GM12878 (cell line): ENCODE results near the gene MSH5. TPM values are rescaled to one million over a fixed set of nuclear protein-coding genes. Genes with fewer than 3 reads are reported as not detected.

Experiments used
- ATAC-seq: fragments of 200-7000 bp; cut with Tn5 transposase; 3 replicates; pipeline ENCODE4 v1.9.1; 2020; ENCODE audit warnings: mild to moderate bottlenecking, moderate library complexity
- BruUV-seq: library from RNA; stranded (reverse); fragments of 400-500 nt; replicated peaks from 2 replicates; lab custom pipeline; 2021; lab: Mats Ljungman, UMichigan
- CTCF ChIA-PET: fragments of 300-600 bp; sonication (Branson Sonifier 250); formaldehyde crosslinking; extraction: SDS; loops from one replicate; lab custom pipeline; 2021; ENCODE audit warnings: inconsistent platforms; lab: Yijun Ruan, JAX
- POLR2A ChIA-PET: fragments of 350-600 bp; formaldehyde crosslinking; extraction: SDS; loops from one replicate; lab custom pipeline; 2021; ENCODE audit warnings: inconsistent platforms; lab: Charles Lee
- RAD21 ChIA-PET: fragments of 300-600 bp; sonication (Branson Sonifier 250); formaldehyde crosslinking; loops from one replicate; lab custom pipeline; 2023; ENCODE audit warnings: antibody characterized with exemption; ENCODE audit not compliant: unreplicated experiment; lab: Charles Lee
- SMC1A ChIA-PET: fragments of 300-600 bp; sonication (Branson Sonifier 250); formaldehyde crosslinking; loops from one replicate; lab custom pipeline; 2023; ENCODE audit not compliant: unreplicated experiment, uncharacterized antibody; lab: Charles Lee
- DNase-seq: peaks from one replicate; pipeline ENCODE4 v3.0.0-alpha.2; 2011; ENCODE audit warnings: low read depth, low spot score
- FAIRE-seq: peaks from 3 replicates; lab custom pipeline; 2011; peaks lifted over from hg19 to GRCh38; lab: Jason Lieb, UNC
- H2AFZ ChIP-seq: 2 replicates; pipeline ENCODE4 v1.6.0; 2011; ENCODE audit warnings: low read depth, low read length, control low read depth; ENCODE audit not compliant: control insufficient read depth
- H3K27ac ChIP-seq: 2 replicates; pipeline ENCODE4 v1.5.1; 2011; ENCODE audit warnings: control low read depth; ENCODE audit not compliant: control insufficient read depth, insufficient read depth
- H3K27me3 ChIP-seq, 2 experiments: replicated peaks in 1 of 2; 2 replicates each; pipeline versions ENCODE4 v1.6.0 to v1.6.1; 2011; ENCODE audit warnings: low read length in 1 of 2; ENCODE audit not compliant: control insufficient read depth in 2 of 2, insufficient read depth in 2 of 2
- H3K36me3 ChIP-seq, 2 experiments: 2 replicates each; pipeline ENCODE4 v1.5.1; 2011; ENCODE audit warnings: low read length in 1 of 2; ENCODE audit not compliant: control insufficient read depth in 2 of 2, insufficient read depth in 2 of 2
- H3K4me1 ChIP-seq: 2 replicates; pipeline ENCODE4 v1.6.1; 2011; ENCODE audit warnings: mild to moderate bottlenecking, low read length, moderate library complexity, mixed read lengths; ENCODE audit not compliant: control insufficient read depth, insufficient read depth
- H3K4me2 ChIP-seq: 2 replicates; pipeline ENCODE4 v1.6.0; 2011; ENCODE audit warnings: control low read depth; ENCODE audit not compliant: control insufficient read depth, insufficient read depth
- H3K4me3 ChIP-seq: fragments of 200-600 bp; sonication (generic); 2 replicates; pipeline ENCODE4 v1.5.1; 2016
- H3K79me2 ChIP-seq: 2 replicates; pipeline ENCODE4 v1.6.0; 2011; ENCODE audit warnings: low read length; ENCODE audit not compliant: control insufficient read depth, insufficient read depth
- H3K9ac ChIP-seq: 2 replicates; pipeline ENCODE4 v1.8.0; 2011; ENCODE audit warnings: low read length, control low read depth, mixed read lengths; ENCODE audit not compliant: control insufficient read depth, insufficient read depth
- H3K9me3 ChIP-seq: replicated peaks from 3 replicates; pipeline ENCODE4 v1.5.1; 2011; ENCODE audit warnings: mild to moderate bottlenecking, low read length; ENCODE audit not compliant: control insufficient read depth, insufficient read depth
- H4K20me1 ChIP-seq: 2 replicates; pipeline ENCODE4 v1.6.0; 2011; ENCODE audit not compliant: control insufficient read depth, insufficient read depth
- ATF3 ChIP-seq: IDR thresholded peaks from 2 replicates; pipeline ENCODE4 v1.6.1; 2011; ENCODE audit warnings: low read depth, mild to moderate bottlenecking, low read length, moderate library complexity, borderline replicate concordance; ENCODE audit errors: extremely low read depth
- E4F1 ChIP-seq: fragments of 450-650 bp; IDR thresholded peaks from 2 replicates; pipeline ENCODE4 v1.6.1; 2018; ENCODE audit warnings: borderline replicate concordance, mild to moderate bottlenecking; ENCODE audit not compliant: partially characterized antibody
- EZH2 ChIP-seq: IDR thresholded peaks from 2 replicates; pipeline ENCODE4 v1.6.1; 2012; ENCODE audit warnings: low read depth, mild to moderate bottlenecking, control low read depth, inconsistent platforms, low read length, borderline replicate concordance; ENCODE audit not compliant: control insufficient read depth
- KAT2A ChIP-seq: conservative IDR thresholded peaks from 2 replicates; pipeline ENCODE4 v1.6.1; 2011; ENCODE audit warnings: low read depth, low read length; ENCODE audit not compliant: control insufficient read depth
- NRF1 ChIP-seq: conservative IDR thresholded peaks from 2 replicates; pipeline ENCODE4 v1.6.1; 2011; ENCODE audit warnings: mild to moderate bottlenecking, low read depth, low read length, improper control_type of control experiment
- SMAD5 ChIP-seq: IDR thresholded peaks from 2 replicates; pipeline ENCODE4 v1.6.1; 2016; ENCODE audit warnings: antibody characterized with exemption, low read depth
- SMARCA5 ChIP-seq: fragments of 450-650 bp; IDR thresholded peaks from 2 replicates; pipeline ENCODE4 v1.6.1; 2017; ENCODE audit warnings: mild to moderate bottlenecking
- SREBF1 ChIP-seq: IDR thresholded peaks from 2 replicates; pipeline ENCODE4 v1.6.1; 2012; ENCODE audit warnings: mild to moderate bottlenecking, low read length
- WRNIP1 ChIP-seq: IDR thresholded peaks from 2 replicates; pipeline ENCODE4 v1.6.1; 2011; ENCODE audit warnings: low read depth, low read length, improper control_type of control experiment, borderline replicate concordance
- ZNF207 ChIP-seq: fragments of 450-650 bp; IDR thresholded peaks from 2 replicates; pipeline ENCODE4 v1.6.1; 2014; ENCODE audit warnings: antibody characterized with exemption, mild to moderate bottlenecking, borderline replicate concordance
- ZNF24 ChIP-seq: fragments of 450-650 bp; IDR thresholded peaks from 2 replicates; pipeline ENCODE4 v1.6.1; 2017; ENCODE audit warnings: antibody characterized with exemption, mild to moderate bottlenecking
- WGBS: methylation state at CpG from one replicate; pipeline ENCODE4 v1.1.6; 2016; ENCODE audit warnings: low lambda C conversion rate; ENCODE audit not compliant: insufficient replicate concordance, insufficient coverage; ENCODE audit errors: missing lambda C conversion rate; 5-methylcytosine and 5-hydroxymethylcytosine counted together
- in situ Hi-C: fragments of 300-500 bp; cut with MboI; formaldehyde crosslinking; loops from 9 replicates; pipeline ENCODE4 v1.14.3; 2018; ENCODE audit warnings: mixed read lengths
- intact Hi-C: fragments of 100-400 bp; cut with micrococcal nuclease; formaldehyde crosslinking; loops from one replicate; pipeline ENCODE4 v1.14.2; 2022; ENCODE audit not compliant: unreplicated experiment
- polyA plus RNA-seq, 11 experiments: library from polyadenylated mRNA; depleted of rRNA in 4 of 11; unstranded in 6 of 11; stranded (reverse) in 5 of 11; fragments of >200 nt; fragmentation: Nextera tagmentation in 4 of 11; fragmentation: Illumina TruSeq in 1 of 11; extraction: Ambion mirVana in 4 of 11; extraction: Trizol in 1 of 11; gene quantifications; 1 replicate in 1 of 11; 2 replicates in 10 of 11; pipeline versions ENCODE4 v1.2.1 to v1.2.3, GENCODE V29; 2011 to 2016; ENCODE audit warnings: inconsistent platforms in 2 of 11, missing spikeins in 2 of 11, low read depth in 1 of 11
- total RNA-seq, 4 experiments: library from RNA; depleted of rRNA in 3 of 4; stranded (reverse); fragments of >200 nt in 3 of 4; fragmentation: Illumina TruSeq in 1 of 4; extraction: Trizol in 1 of 4; gene quantifications; 2 replicates each; pipeline versions ENCODE4 v1.2.1 to v1.2.3, GENCODE V29; 2013 to 2021

MSH5 gene
- total and polyA plus RNA-seq, 10 of the 15 experiments (the other 5 are each of a cell fraction or from before 2014, with no cell fraction given), result 9.1 to 52.7 (median 30.0) TPM

DNA sequence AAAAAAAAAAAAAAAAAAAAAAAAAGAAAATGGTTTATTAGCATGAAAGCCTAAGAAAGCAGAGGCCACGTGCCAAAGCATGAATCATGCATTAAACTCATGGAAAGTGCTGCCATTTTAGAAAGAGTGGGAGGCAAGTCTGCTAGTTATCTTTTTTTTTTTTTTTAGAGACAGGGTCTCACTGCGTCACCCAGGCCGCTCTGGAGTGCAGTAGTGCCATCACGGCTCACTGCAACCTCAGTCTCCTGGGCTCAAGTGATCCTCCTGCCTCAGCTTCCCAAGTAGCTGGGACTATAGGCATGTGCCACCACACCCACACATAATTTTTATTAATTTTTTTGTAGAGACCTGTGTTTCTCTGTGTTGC lies 32.2 kb downstream of the MSH5 start:
- Histone ChIP-seq H3K27ac (no peak overlapping the region), H3K9me3 (no peaks in the 10 kb centered on the region), H3K36me3 (no peaks in the 10 kb centered on the region), H3K4me2 (no peak overlapping the region), H4K20me1 (no peaks in the 10 kb centered on the region), H3K4me1 (peaks cover 7% of the 10 kb centered on the region), H3K27me3 (no peaks in the 10 kb centered on the region), H3K79me2 (no peaks in the 10 kb centered on the region), H3K9ac (no peak overlapping the region), H3K4me3 (no peak overlapping the region), H2AFZ (no peak overlapping the region)
- 70% methylated on average over 4 of the region's 4 CpGs for WGBS
- ATAC-seq (no peak), FAIRE-seq (no peak), DNase-seq (no peak)
- ChIA-PET SMC1A (interaction anchor here (0.9 to 4.8 kb wide), 4 partner anchors 18 to 55 kb away, joined by 3 to 41 read pairs (median 6); partner anchors contain the start of genes DDAH2, HSPA1B and LSM2), CTCF (interaction anchor here (0.6 to 9.2 kb wide), 11 partner anchors 18 to 220 kb away, joined by 3 to 208 read pairs (median 4); partner anchors contain the start of genes CLIC1, DDAH2, HSPA1B and LSM2), RAD21 (interaction anchor here (0.6 to 3.6 kb wide), 6 partner anchors 32 to 151 kb away, joined by 3 to 44 read pairs (median 6); partner anchors contain the start of genes DDAH2, HSPA1B and MSH5), POLR2A (interaction anchor here (0.6 to 1.4 kb wide), 5 partner anchors 20 to 119 kb away, joined by 3 to 5 read pairs (median 3); partner anchors contain the start of genes CSNK2B and GPANK1)
- TF ChIP-seq NRF1 (no peak), WRNIP1 (no peak), ATF3 (no peak), SMARCA5 (no peak), ZNF207 (no peak), SMAD5 (no peak), ZNF24 (no peak), E4F1 (no peak), EZH2 (no peak), KAT2A (no peak), SREBF1 (no peak)
- intact Hi-C loops (loop anchor here (10.0 kb wide), 1 partner anchor 53 kb away; the partner anchor contains the start of gene HSPA1B), in situ Hi-C loops (no loop called here)
- BruUV-seq, result no TSS peak
